ENCODE data around the gene WFDC8.
"Not testable (repeated sequence)": the region's sequence is repeated elsewhere in the genome, so short reads cannot be mapped to it uniquely, and the experiment has no call there.

The WFDC8 gene

GRCh38 chr20:45579184-45579583 lies at the start of gene WFDC8:
TSS of gene WFDC8 (minus strand) at chr20:45579284. CDS start at chr20:45579247, 37 bp downstream.
- DNase-seq: no peak

GRCh38 chr20:45626540-45626939 lies 47.5 kb upstream of the WFDC8 start:
- DNase-seq: no peak

GRCh38 chr20:45621593-45621992 lies 42.5 kb upstream of the WFDC8 start:
- no peak for DNase-seq

GRCh38 chr20:45617591-45617990 lies 38.5 kb upstream of the WFDC8 start:
- no peak for DNase-seq

GRCh38 chr20:45612314-45612713 lies 33.2 kb upstream of the WFDC8 start:
- no peak for DNase-seq

- DNase-seq: no peak
Measured at GRCh38 chr20:45611054-45611453, 32.0 kb upstream of the WFDC8 start.

GRCh38 chr20:45607810-45608209 lies 28.7 kb upstream of the WFDC8 start:
- DNase-seq: no peak

GRCh38 chr20:45595235-45595634 lies 16.2 kb upstream of the WFDC8 start:
- no peak for DNase-seq

- DNase-seq: no peak
Measured at GRCh38 chr20:45593498-45593897, 14.4 kb upstream of the WFDC8 start.

GRCh38 chr20:45592574-45593189 lies 13.6 kb upstream of the WFDC8 start:
- DNase-seq: peak in 1 of 51 donors; percentile 2

GRCh38 chr20:45589725-45590124 lies 10.6 kb upstream of the WFDC8 start:
- no peak for DNase-seq

GRCh38 chr20:45588800-45589199 lies 9.7 kb upstream of the WFDC8 start:
- no peak for DNase-seq

GRCh38 chr20:45585986-45586385 lies 6.9 kb upstream of the WFDC8 start:
- DNase-seq: not testable (repeated sequence)

- DNase-seq: not testable (repeated sequence)
Measured at GRCh38 chr20:45584294-45584693, 5.2 kb upstream of the WFDC8 start.

- no peak for DNase-seq
Measured at GRCh38 chr20:45583502-45583901, 4.4 kb upstream of the WFDC8 start.

- no peak for DNase-seq
Measured at GRCh38 chr20:45581702-45582101, 2.6 kb upstream of the WFDC8 start.

GRCh38 chr20:45578231-45578630 lies 853 bp downstream of the WFDC8 start:
- DNase-seq: no peak

- no peak for DNase-seq
Measured at GRCh38 chr20:45576995-45577394, 2.1 kb downstream of the WFDC8 start.

GRCh38 chr20:45575931-45576330 lies 3.2 kb downstream of the WFDC8 start:
- no peak for DNase-seq

- DNase-seq: not testable (repeated sequence)
Measured at GRCh38 chr20:45569650-45570049, 9.4 kb downstream of the WFDC8 start.

- DNase-seq: no peak
Measured at GRCh38 chr20:45564760-45565276, 14.3 kb downstream of the WFDC8 start.

GRCh38 chr20:45555198-45555597 lies 23.9 kb downstream of the WFDC8 start:
- DNase-seq: no peak

- no peak for DNase-seq
Measured at GRCh38 chr20:45552456-45552855, 26.6 kb downstream of the WFDC8 start.

- DNase-seq: no peak
Measured at GRCh38 chr20:45550765-45551164, 28.3 kb downstream of the WFDC8 start.

Measured in hypothalamus (tissue), 51 donors.